ENCODE measurements around the gene CTNNBL1.
"Not testable (repeated sequence)": the region's sequence is repeated elsewhere in the genome, so short reads cannot be mapped to it uniquely, and the experiment has no call there.

Gene CTNNBL1

DNA sequence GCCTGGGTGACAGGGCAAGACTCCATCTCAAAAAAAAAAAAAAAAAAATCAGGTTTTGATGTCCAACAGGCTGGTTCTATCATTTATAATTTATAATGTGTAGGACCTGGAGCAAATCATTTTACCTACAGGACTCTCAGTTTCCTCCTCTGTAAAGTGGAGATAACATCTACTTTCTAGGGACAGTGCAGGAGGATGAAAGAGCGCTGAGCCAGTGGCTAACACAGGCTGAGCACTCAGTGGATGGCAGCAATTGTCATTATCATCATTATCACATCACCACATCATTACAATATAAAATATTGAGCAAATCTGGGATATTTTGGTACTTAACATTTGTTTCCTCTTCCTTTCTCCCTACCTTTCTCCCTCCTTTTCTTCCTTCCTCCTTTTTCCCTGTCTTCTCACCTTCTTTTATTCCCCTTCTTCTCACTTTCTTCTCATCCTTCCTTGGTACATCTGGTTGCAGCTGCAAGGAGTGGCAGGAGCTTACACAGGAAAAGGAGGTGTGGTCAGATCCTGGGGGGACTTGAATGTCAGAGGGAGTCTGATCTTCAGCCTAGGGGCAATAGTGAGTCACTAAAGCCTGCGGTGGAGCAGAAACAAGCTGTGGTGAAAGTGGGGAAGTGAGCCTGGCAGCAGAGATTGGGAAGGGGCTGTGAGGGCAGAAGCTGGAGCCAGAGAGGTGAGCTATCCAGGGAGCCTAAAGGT is 24.6 kb upstream of the CTNNBL1 start:
- ATAC-seq (ENCODE audit: low read depth): no peak
- Mint-ChIP-seq H3K4me1 (peaks cover 3% of the 10 kb centered on the region), H3K27me3 (peaks cover 16% of the 10 kb centered on the region)

DNA sequence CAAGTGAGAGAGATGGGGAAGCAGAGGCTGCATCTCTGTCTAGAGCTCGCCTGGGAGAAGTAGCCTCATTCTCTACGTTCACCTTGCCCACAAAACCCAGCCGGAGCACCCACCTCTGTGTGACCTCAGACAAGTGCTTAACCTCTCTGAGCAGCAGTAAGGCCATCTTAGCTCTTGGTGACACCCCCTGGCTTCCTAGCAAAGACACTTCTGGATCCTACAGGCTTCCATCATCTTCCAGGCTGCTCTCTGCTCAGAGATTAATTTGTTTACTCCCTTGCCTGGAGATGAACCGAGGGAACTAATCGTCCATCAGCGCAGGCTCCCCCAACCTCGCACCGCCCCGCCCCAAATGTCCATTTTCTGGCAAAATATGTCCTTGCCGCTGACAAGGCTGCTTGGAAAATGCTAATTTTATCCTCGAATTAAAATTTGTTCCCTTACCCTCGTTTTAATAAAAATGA is 24.0 kb upstream of the CTNNBL1 start:
- H3K27ac Mint-ChIP-seq: no peak overlapping the region
- ATAC-seq (ENCODE audit: low read depth) (no peak), DNase-seq (ENCODE audit: low spot score in 2 of 2) (no peak)
- no peaks in the 10 kb centered on the region for H3K36me3 Mint-ChIP-seq
- H3K4me3 Mint-ChIP-seq: no peak overlapping the region
- peaks cover 17% of the 10 kb centered on the region for H3K27me3 Mint-ChIP-seq
- H3K4me1 Mint-ChIP-seq: peaks cover 3% of the 10 kb centered on the region
- H3K9me3 Mint-ChIP-seq: peaks cover 2% of the 10 kb centered on the region

More for the DNA sequence above, 24.6 kb upstream of the CTNNBL1 start:
- no peak overlapping the region for H3K4me3 Mint-ChIP-seq
- no peak for DNase-seq (ENCODE audit: low spot score in 2 of 2)
- H3K27ac Mint-ChIP-seq: no peak overlapping the region
- peaks cover 4% of the 10 kb centered on the region for H3K9me3 Mint-ChIP-seq
- H3K36me3 Mint-ChIP-seq: peaks cover 3% of the 10 kb centered on the region

DNA sequence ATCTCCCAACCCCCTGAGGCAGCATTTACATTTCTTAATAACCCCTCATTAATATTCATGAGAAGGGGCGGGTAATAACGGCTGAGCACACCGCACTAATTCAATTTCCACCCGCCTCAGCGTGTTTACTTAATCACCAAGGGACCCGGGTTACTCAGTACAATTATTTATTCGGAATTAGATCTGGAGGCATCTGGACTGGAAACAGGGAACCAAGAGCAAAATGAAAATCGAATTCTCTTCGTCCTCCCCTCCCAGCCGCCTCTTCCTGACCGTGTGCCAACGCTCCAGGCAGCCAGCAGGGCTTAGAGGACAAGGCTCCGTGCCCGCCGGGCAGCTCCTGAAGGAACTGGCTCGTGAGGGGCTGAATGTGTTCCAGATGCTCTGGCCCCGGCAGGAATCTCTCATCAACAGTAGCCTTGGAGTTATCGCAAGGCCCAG is 23.5 kb upstream of the CTNNBL1 start:
- peaks cover 2% of the 10 kb centered on the region for H3K9me3 Mint-ChIP-seq
- H3K4me1 Mint-ChIP-seq: peaks cover 3% of the 10 kb centered on the region
- peaks cover 17% of the 10 kb centered on the region for H3K27me3 Mint-ChIP-seq
- ATAC-seq (ENCODE audit: low read depth) (no peak), DNase-seq (ENCODE audit: low spot score in 2 of 2) (no peak)
- no peak overlapping the region for H3K27ac Mint-ChIP-seq
- no peak overlapping the region for H3K4me3 Mint-ChIP-seq
- H3K36me3 Mint-ChIP-seq: no peaks in the 10 kb centered on the region

DNA sequence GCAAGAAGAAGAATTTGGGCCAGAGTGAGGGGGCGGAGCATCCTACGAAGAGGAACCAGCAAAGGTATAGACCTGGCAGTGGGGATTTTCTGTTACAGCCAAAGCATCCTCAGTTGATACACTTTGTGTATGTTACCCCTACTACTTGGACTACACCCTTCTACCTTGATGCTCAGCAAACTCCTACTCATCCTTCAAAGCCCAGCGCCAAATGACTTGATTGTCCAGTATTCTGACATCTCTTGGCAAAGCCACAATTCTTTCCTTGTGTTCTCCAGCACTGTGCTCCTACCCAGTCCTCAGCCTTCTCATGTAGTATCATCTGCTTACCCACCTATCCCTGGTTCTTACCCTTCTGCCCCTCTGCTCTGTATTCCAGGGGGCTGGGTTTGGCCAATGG is 21.7 kb upstream of the CTNNBL1 start:
- Mint-ChIP-seq H3K4me1 (peaks cover 3% of the 10 kb centered on the region), H3K27ac (no peak overlapping the region), H3K4me3 (no peak overlapping the region), H3K9me3 (no peaks in the 10 kb centered on the region), H3K27me3 (peaks cover 20% of the 10 kb centered on the region), H3K36me3 (no peaks in the 10 kb centered on the region)
- no peak for ATAC-seq (ENCODE audit: low read depth)
- no peak for DNase-seq (ENCODE audit: low spot score in 2 of 2)

- no peaks in the 10 kb centered on the region for H3K36me3 Mint-ChIP-seq
- ATAC-seq (ENCODE audit: low read depth) (no peak), DNase-seq (ENCODE audit: low spot score in 2 of 2) (no peak)
- H3K27me3 Mint-ChIP-seq: peaks cover 25% of the 10 kb centered on the region
- no peak overlapping the region for H3K27ac Mint-ChIP-seq
- H3K4me1 Mint-ChIP-seq: peaks cover 3% of the 10 kb centered on the region
- no peak overlapping the region for H3K4me3 Mint-ChIP-seq
- no peaks in the 10 kb centered on the region for H3K9me3 Mint-ChIP-seq
Observed at GRCh38 chr20:37673444-37673843, 20.4 kb upstream of the CTNNBL1 start.

- no peak for ATAC-seq (ENCODE audit: low read depth)
- H3K4me3 Mint-ChIP-seq: no peak overlapping the region
- H3K27ac Mint-ChIP-seq: no peak overlapping the region
Observed at GRCh38 chr20:37676440-37676839, 17.4 kb upstream of the CTNNBL1 start.

GRCh38 chr20:37677969-37678861 is 15.6 kb upstream of the CTNNBL1 start:
- DNase-seq (ENCODE audit: low spot score in 2 of 2): no peak
- H3K36me3 Mint-ChIP-seq: no peaks in the 10 kb centered on the region
- H3K4me3 Mint-ChIP-seq: no peak overlapping the region
- no peak for ATAC-seq (ENCODE audit: low read depth)
- peaks cover 24% of the 10 kb centered on the region for H3K27me3 Mint-ChIP-seq
- no peak overlapping the region for H3K27ac Mint-ChIP-seq
- no peaks in the 10 kb centered on the region for H3K4me1 Mint-ChIP-seq
- H3K9me3 Mint-ChIP-seq: no peaks in the 10 kb centered on the region

More at GRCh38 chr20:37676440-37676839, 17.4 kb upstream of the CTNNBL1 start:
- DNase-seq (ENCODE audit: low spot score in 2 of 2): no peak
- H3K27me3 Mint-ChIP-seq: peaks cover 19% of the 10 kb centered on the region
- no peaks in the 10 kb centered on the region for H3K4me1 Mint-ChIP-seq
- no peaks in the 10 kb centered on the region for H3K36me3 Mint-ChIP-seq
- H3K9me3 Mint-ChIP-seq: no peaks in the 10 kb centered on the region

DNA sequence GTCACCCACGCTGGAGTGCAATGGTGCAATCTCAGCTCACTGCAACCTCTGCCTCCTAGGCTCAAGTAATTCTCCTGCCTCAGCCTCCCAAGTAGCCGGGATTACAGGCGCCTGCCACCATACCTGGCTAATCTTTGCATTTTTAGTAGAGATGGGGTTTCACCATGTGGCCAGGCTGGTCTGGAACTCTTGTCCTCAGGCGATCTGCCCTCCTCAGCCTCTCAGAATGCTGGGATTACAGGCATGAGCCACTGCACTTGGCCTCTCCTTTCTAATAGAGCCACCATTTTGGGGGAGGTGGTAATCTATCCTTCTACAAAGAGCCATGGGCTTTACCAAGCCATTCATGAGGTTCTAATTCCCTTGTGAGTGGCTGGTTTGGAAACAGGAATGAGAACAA is 14.1 kb upstream of the CTNNBL1 start:
- not testable (repeated sequence) for ATAC-seq (ENCODE audit: low read depth); H3K27ac Mint-ChIP-seq; H3K36me3 Mint-ChIP-seq; DNase-seq (ENCODE audit: low spot score in 2 of 2); H3K4me1 Mint-ChIP-seq; H3K4me3 Mint-ChIP-seq; H3K9me3 Mint-ChIP-seq
- peaks cover 21% of the 10 kb centered on the region for H3K27me3 Mint-ChIP-seq

DNA sequence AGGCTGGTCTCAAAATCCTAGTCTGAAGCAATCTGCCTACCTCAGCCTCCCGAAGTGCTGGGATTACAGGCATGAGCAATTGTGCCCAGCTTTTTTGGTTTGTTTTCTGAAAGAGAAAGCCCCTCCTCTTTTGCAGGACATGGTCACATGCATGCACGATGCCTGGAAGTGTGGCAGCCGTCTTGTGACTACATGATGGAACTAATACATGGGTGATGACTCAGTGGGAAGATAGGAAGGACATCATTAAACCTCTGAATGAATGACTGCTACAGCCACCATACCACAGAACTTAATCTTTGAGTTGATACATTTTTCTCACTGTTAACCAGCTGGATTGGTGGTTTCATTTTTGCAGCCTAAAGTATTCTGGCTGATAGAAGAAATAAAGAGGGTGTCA is 13.4 kb upstream of the CTNNBL1 start:
- H3K36me3 Mint-ChIP-seq: no peaks in the 10 kb centered on the region
- H3K27ac Mint-ChIP-seq: no peak overlapping the region
- no peak overlapping the region for H3K4me3 Mint-ChIP-seq
- no peak for ATAC-seq (ENCODE audit: low read depth)
- no peaks in the 10 kb centered on the region for H3K9me3 Mint-ChIP-seq
- H3K4me1 Mint-ChIP-seq: no peaks in the 10 kb centered on the region
- H3K27me3 Mint-ChIP-seq: peaks cover 23% of the 10 kb centered on the region
- DNase-seq (ENCODE audit: low spot score in 2 of 2): no peak

- Mint-ChIP-seq H3K9me3 (no peaks in the 10 kb centered on the region), H3K36me3 (no peaks in the 10 kb centered on the region), H3K4me1 (no peaks in the 10 kb centered on the region), H3K4me3 (no peak overlapping the region), H3K27ac (no peak overlapping the region), H3K27me3 (peaks cover 21% of the 10 kb centered on the region)
- no peak for ATAC-seq (ENCODE audit: low read depth)
- no peak for DNase-seq (ENCODE audit: low spot score in 2 of 2)
Observed at GRCh38 chr20:37681384-37682112, 12.3 kb upstream of the CTNNBL1 start.

GRCh38 chr20:37683146-37683545 is 10.7 kb upstream of the CTNNBL1 start:
- not testable (repeated sequence) for DNase-seq (ENCODE audit: low spot score in 2 of 2); H3K4me3 Mint-ChIP-seq; ATAC-seq (ENCODE audit: low read depth); H3K4me1 Mint-ChIP-seq; H3K9me3 Mint-ChIP-seq; H3K27ac Mint-ChIP-seq; H3K36me3 Mint-ChIP-seq
- H3K27me3 Mint-ChIP-seq: peaks cover 18% of the 10 kb centered on the region

- H3K9me3 Mint-ChIP-seq: no peaks in the 10 kb centered on the region
- H3K27ac Mint-ChIP-seq: no peak overlapping the region
- H3K4me1 Mint-ChIP-seq: no peaks in the 10 kb centered on the region
- H3K36me3 Mint-ChIP-seq: no peaks in the 10 kb centered on the region
- no peak overlapping the region for H3K4me3 Mint-ChIP-seq
- no peak for ATAC-seq (ENCODE audit: low read depth)
- H3K27me3 Mint-ChIP-seq: peaks cover 16% of the 10 kb centered on the region
- no peak for DNase-seq (ENCODE audit: low spot score in 2 of 2)
Observed at GRCh38 chr20:37686762-37687477, 6.9 kb upstream of the CTNNBL1 start.

GRCh38 chr20:37687478-37687805 is 6.4 kb upstream of the CTNNBL1 start:
- ATAC-seq (ENCODE audit: low read depth): no peak
- Mint-ChIP-seq H3K9me3 (no peaks in the 10 kb centered on the region), H3K27ac (no peak overlapping the region), H3K27me3 (peaks cover 12% of the 10 kb centered on the region), H3K4me1 (no peaks in the 10 kb centered on the region), H3K4me3 (no peak overlapping the region), H3K36me3 (no peaks in the 10 kb centered on the region)
- DNase-seq (ENCODE audit: low spot score in 2 of 2): no peak
